Stimulated activated CD4-positive, alpha-beta T cell treated with anti-CD3 and anti-CD28 coated beads, Interleukin-4, amount 100 ng/mL, for 1 hour (primary cell): ENCODE results near the gene TXNDC2.

Experiments
- DNase-seq: peaks from one replicate; pipeline ENCODE4 v3.0.0-alpha.2; 2020

TXNDC2 gene

GRCh38 chr18:9861157-9861556 is 24.6 kb upstream of the TXNDC2 start:
- DNase-seq = no peak

GRCh38 chr18:9861933-9862332 is 23.8 kb upstream of the TXNDC2 start:
- DNase-seq = no peak

- no peak for DNase-seq
These were observed 23.1 kb upstream of the TXNDC2 start for GRCh38 chr18:9862686-9863085.

- no peak for DNase-seq
These were observed 22.5 kb upstream of the TXNDC2 start for GRCh38 chr18:9863282-9863681.

GRCh38 chr18:9865764-9866490 is 19.8 kb upstream of the TXNDC2 start:
- DNase-seq = no peak

GRCh38 chr18:9866627-9867026 is 19.1 kb upstream of the TXNDC2 start:
- DNase-seq = no peak

- no peak for DNase-seq
These were observed 18.6 kb upstream of the TXNDC2 start for GRCh38 chr18:9867071-9867594.

- DNase-seq = no peak
These were observed 16.7 kb upstream of the TXNDC2 start for GRCh38 chr18:9868857-9869714.

- DNase-seq = no peak
These were observed 15.9 kb upstream of the TXNDC2 start for GRCh38 chr18:9869715-9870430.

- no peak for DNase-seq
These were observed 15.3 kb upstream of the TXNDC2 start for GRCh38 chr18:9870431-9871008.

GRCh38 chr18:9871244-9871746 is 14.5 kb upstream of the TXNDC2 start:
- no peak for DNase-seq

- no peak for DNase-seq
These were observed 12.9 kb upstream of the TXNDC2 start for GRCh38 chr18:9872823-9873222.

GRCh38 chr18:9874728-9875127 is 11.0 kb upstream of the TXNDC2 start:
- no peak for DNase-seq

GRCh38 chr18:9876212-9876866 is 9.4 kb upstream of the TXNDC2 start:
- no peak for DNase-seq

- DNase-seq = no peak
These were observed 8.7 kb upstream of the TXNDC2 start for GRCh38 chr18:9876867-9877654.

GRCh38 chr18:9877655-9878014 is 8.1 kb upstream of the TXNDC2 start:
- no peak for DNase-seq

GRCh38 chr18:9878095-9878494 is 7.7 kb upstream of the TXNDC2 start:
- no peak for DNase-seq

GRCh38 chr18:9878783-9879242 is 7.0 kb upstream of the TXNDC2 start:
- DNase-seq = no peak

- DNase-seq = no peak
These were observed 1.7 kb upstream of the TXNDC2 start for GRCh38 chr18:9884090-9884489.

GRCh38 chr18:9884532-9885140 is 1.1 kb upstream of the TXNDC2 start:
- no peak for DNase-seq

GRCh38 chr18:9886005-9886348 is 204 bp downstream of the TXNDC2 start:
- DNase-seq = no peak
